A549 (cell line): Measurements from ENCODE around the gene NPR3.

Experiments
- BHLHE40 ChIP-seq: IDR thresholded peaks from 2 replicates; pipeline ENCODE4 v1.6.1; 2012; ENCODE audit warnings: low read depth, low read length, inconsistent platforms
- EP300 ChIP-seq, 2 experiments: fragments of >200 bp; sonication (Bioruptor Twin); formaldehyde crosslinking; IDR thresholded peaks; 2 replicates in 1 of 2; 3 replicates in 1 of 2; pipeline ENCODE4 v1.6.1; 2016 to 2017
- KDM1A ChIP-seq: fragments of 200-600 bp; sonication (generic); IDR thresholded peaks from 2 replicates; pipeline ENCODE4 v1.6.1; 2016; ENCODE audit warnings: low read depth, mild to moderate bottlenecking
- POLR2A ChIP-seq: IDR thresholded peaks from 2 replicates; pipeline ENCODE4 v1.6.1; 2012; ENCODE audit warnings: mild to moderate bottlenecking, low read length
- RCOR1 ChIP-seq: fragments of 150-350 bp; IDR thresholded peaks from 2 replicates; pipeline ENCODE4 v1.6.1; 2014; ENCODE audit warnings: antibody characterized with exemption, low read length, low read depth
- RFX5 ChIP-seq: fragments of 450-650 bp; IDR thresholded peaks from 2 replicates; pipeline ENCODE4 v1.7.1; 2014; ENCODE audit warnings: antibody characterized with exemption, mild to moderate bottlenecking, moderate library complexity
- TF ChIP-seq, protein P1 (sequence below): fragments of 150-350 bp; IDR thresholded peaks from 2 replicates; pipeline ENCODE4 v1.6.1; 2014; ENCODE audit warnings: low read depth, mild to moderate bottlenecking, low read length
- TF ChIP-seq, protein P2 (sequence below): fragments of >200 bp; sonication (Bioruptor Twin); formaldehyde crosslinking; IDR thresholded peaks from 3 replicates; pipeline ENCODE4 v1.5.1; 2016

DNA sequence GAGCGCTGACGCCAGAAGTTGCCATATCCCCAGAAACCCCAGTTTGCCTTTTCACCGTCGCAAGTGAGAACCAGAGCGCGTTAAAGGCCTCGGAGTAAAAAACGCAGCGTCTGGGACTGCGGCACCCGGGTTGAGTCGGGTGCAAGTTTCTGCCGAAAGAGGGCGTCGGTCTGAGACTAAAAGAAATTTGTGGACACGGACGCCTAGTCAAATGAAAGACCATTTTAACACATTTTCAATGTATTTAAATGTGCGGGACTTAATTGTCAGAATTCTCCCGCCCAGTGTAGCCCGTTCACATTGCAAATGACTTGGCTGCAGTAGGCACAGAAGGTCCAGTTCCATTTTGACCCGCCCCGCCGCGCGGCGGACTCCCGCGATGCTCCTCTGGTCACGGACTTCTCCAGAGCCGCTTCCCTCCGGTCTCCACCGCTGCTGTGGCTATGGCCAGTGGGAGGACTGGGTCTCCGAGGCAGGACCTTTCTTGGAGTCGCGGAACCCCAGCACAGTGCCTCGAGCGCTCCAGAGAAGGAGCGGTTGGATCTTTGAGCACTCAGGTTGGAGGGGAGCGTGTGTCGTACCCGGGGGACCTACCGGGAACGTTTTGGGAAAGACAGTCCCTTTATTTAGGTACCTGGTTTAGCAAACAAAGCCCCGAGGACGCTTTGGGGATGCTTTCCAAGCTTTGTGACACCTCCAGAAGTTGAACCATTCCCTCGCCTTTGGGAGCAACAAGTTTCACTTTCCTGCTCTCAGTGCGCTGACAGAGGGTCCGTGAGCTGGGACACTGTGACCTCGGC, 1.2 kb upstream of the NPR3 start:
- TF ChIP-seq, protein P1, sequence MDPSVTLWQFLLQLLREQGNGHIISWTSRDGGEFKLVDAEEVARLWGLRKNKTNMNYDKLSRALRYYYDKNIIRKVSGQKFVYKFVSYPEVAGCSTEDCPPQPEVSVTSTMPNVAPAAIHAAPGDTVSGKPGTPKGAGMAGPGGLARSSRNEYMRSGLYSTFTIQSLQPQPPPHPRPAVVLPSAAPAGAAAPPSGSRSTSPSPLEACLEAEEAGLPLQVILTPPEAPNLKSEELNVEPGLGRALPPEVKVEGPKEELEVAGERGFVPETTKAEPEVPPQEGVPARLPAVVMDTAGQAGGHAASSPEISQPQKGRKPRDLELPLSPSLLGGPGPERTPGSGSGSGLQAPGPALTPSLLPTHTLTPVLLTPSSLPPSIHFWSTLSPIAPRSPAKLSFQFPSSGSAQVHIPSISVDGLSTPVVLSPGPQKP, result no peak
- no peak for TF ChIP-seq BHLHE40
- no peak for TF ChIP-seq KDM1A
- TF ChIP-seq RCOR1, result no peak
- TF ChIP-seq, protein P2, sequence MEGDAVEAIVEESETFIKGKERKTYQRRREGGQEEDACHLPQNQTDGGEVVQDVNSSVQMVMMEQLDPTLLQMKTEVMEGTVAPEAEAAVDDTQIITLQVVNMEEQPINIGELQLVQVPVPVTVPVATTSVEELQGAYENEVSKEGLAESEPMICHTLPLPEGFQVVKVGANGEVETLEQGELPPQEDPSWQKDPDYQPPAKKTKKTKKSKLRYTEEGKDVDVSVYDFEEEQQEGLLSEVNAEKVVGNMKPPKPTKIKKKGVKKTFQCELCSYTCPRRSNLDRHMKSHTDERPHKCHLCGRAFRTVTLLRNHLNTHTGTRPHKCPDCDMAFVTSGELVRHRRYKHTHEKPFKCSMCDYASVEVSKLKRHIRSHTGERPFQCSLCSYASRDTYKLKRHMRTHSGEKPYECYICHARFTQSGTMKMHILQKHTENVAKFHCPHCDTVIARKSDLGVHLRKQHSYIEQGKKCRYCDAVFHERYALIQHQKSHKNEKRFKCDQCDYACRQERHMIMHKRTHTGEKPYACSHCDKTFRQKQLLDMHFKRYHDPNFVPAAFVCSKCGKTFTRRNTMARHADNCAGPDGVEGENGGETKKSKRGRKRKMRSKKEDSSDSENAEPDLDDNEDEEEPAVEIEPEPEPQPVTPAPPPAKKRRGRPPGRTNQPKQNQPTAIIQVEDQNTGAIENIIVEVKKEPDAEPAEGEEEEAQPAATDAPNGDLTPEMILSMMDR, result peak; percentile 87
- no peak for TF ChIP-seq EP300 (IDR thresholded peaks at IDR 0.05)
- no peak for TF ChIP-seq RFX5
- TF ChIP-seq POLR2A, result no peak
